ENCODE results near the gene PCK1. TPM values are rescaled to one million over a fixed set of nuclear protein-coding genes. Genes with fewer than 3 reads are reported as not detected.

The PCK1 gene
- total and polyA plus RNA-seq, 4 donors: 8.9 to 532 (median 314) TPM

DNA sequence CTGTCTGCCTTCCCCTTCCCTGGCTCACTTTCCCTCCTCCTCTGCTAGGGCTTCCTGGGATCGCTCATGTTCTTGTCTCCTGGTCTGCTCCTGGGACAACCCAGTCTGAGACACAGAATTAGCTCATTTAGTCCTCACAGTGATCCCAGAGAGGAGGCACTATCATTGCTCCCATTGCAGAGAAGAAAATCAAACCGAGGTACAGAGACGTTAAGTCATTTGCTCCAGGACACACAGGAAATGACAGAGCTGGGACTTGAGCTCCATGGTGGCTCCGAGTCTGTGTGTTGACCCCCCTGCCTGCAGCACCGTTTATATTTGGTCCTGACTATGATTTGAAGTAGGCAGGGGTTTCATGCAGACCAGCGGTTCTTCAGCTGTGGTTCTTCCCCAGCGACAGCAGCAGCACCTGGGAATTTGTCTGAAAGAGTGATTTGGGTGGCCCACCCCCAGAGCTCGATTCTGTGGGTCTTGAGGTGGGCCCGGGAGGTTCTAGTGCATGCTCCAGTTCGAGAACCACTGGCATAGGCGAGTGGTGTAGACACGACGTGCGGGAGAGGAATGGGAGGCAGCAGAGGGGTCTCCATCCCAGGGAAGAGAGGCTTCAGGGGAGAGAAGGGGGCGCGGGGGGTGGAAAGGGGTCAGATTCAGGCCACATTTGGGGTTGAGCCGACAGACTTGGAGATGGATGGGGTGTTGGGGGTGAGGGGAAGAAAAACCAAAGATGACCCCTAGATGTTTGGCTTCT, 24.7 kb downstream of the PCK1 start:
- Histone ChIP-seq H3K4me1 (ENCODE audit: control insufficient read depth in 4 of 4, insufficient read depth in 4 of 4, low read length in 3 of 4) (peaks cover 23 to 54% (median 35%) of the 10 kb centered on the region in 4 donors), H3K27ac (ENCODE audit: low read depth in 1 of 2, low read length in 2 of 2) (peak overlapping the region; percentile 72 to 79), H3K36me3 (ENCODE audit: control insufficient read depth in 4 of 4, insufficient read depth in 3 of 4, low read depth in 1 of 4, low read length in 3 of 4) (no peaks in the 10 kb centered on the region), H3K9ac (ENCODE audit: low read depth in 1 of 2, low read length in 2 of 2) (peak overlapping the region in 1 of 2 donors; percentile 57), H3K4me3 (ENCODE audit: low read depth in 1 of 3, low read length in 3 of 3) (no peak overlapping the region), H3K27me3 (ENCODE audit: control insufficient read depth in 4 of 4, insufficient read depth in 4 of 4, low read length in 3 of 4) (no peaks in the 10 kb centered on the region), H3K9me3 (ENCODE audit: control insufficient read depth in 4 of 4, low read length in 3 of 4) (no peaks in the 10 kb centered on the region)
- DNase-seq (ENCODE audit: low spot score): no peak
- WGBS: 84% methylated on average over 17 of the region's 17 CpGs
- TF ChIP-seq TAF1 (conservative IDR thresholded peaks at IDR 0.05): no peak
- TF ChIP-seq JUND (IDR thresholded peaks at IDR 0.05): no peak
- no peak for TF ChIP-seq RXRA (IDR thresholded peaks at IDR 0.05)
- no peak for TF ChIP-seq FOXA1 (IDR thresholded peaks at IDR 0.05)
- no peak for TF ChIP-seq EGR1 (IDR thresholded peaks at IDR 0.05; ENCODE audit: low read depth in 2 of 2)
- TF ChIP-seq NR2F2 (IDR thresholded peaks at IDR 0.05): no peak

DNA sequence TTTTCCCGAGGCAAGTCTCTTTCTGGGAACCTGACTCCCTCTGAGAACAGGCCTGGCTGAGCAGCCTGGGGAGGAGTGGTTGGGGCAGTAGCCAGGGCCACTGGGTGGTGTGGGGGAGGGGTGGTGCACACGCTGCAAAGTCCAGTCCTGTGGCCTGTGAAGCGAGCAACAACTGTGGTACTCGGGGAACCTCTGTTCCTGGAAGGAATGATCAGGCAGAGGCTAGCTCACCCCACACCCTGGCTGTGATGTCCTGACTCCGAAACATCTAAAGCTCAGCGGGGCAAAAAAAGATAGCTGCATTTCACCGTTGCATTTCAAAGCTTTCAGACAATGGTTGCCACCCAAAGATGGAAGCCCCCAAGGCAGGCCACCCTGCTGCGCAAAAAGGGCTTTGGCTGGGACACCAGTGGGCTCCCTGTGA, 25.5 kb downstream of the PCK1 start:
- Histone ChIP-seq H3K36me3 (ENCODE audit: control insufficient read depth in 4 of 4, insufficient read depth in 3 of 4, low read depth in 1 of 4, low read length in 3 of 4) (no peaks in the 10 kb centered on the region), H3K27ac (ENCODE audit: low read depth in 1 of 2, low read length in 2 of 2) (peak overlapping the region; percentile 72 to 79), H3K9ac (ENCODE audit: low read depth in 1 of 2, low read length in 2 of 2) (peak overlapping the region in 1 of 2 donors; percentile 23), H3K9me3 (ENCODE audit: control insufficient read depth in 4 of 4, low read length in 3 of 4) (no peaks in the 10 kb centered on the region), H3K27me3 (ENCODE audit: control insufficient read depth in 4 of 4, insufficient read depth in 4 of 4, low read length in 3 of 4) (no peaks in the 10 kb centered on the region), H3K4me1 (ENCODE audit: control insufficient read depth in 4 of 4, insufficient read depth in 4 of 4, low read length in 3 of 4) (peaks cover 23 to 58% (median 38%) of the 10 kb centered on the region in 4 donors), H3K4me3 (ENCODE audit: low read depth in 1 of 3, low read length in 3 of 3) (no peak overlapping the region)
- DNase-seq (ENCODE audit: low spot score): peak; percentile 69
- WGBS: 33% methylated on average over 8 of the region's 8 CpGs
- TF ChIP-seq YY1 (IDR thresholded peaks at IDR 0.05): peak; percentile 68
- peak in 1 of 2 donors; percentile 54 for TF ChIP-seq JUND (IDR thresholded peaks at IDR 0.05)
- TF ChIP-seq FOXA2 (IDR thresholded peaks at IDR 0.05): peak; percentile 19
- TF ChIP-seq SP1 (IDR thresholded peaks at IDR 0.05): peak; percentile 96
- TF ChIP-seq, protein P1, sequence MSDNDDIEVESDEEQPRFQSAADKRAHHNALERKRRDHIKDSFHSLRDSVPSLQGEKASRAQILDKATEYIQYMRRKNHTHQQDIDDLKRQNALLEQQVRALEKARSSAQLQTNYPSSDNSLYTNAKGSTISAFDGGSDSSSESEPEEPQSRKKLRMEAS (IDR thresholded peaks at IDR 0.05): peak; percentile 57
- TF ChIP-seq NR2F2 (IDR thresholded peaks at IDR 0.05): no peak
- TF ChIP-seq HNF4A (conservative IDR thresholded peaks at IDR 0.05): peak; percentile 95 to 98
- peak in 1 of 2 donors; percentile 52 for TF ChIP-seq EGR1 (IDR thresholded peaks at IDR 0.05; ENCODE audit: low read depth in 2 of 2)
- TF ChIP-seq TAF1 (conservative IDR thresholded peaks at IDR 0.05): peak; percentile 23
- peak; percentile 94 to 98 for TF ChIP-seq RXRA (IDR thresholded peaks at IDR 0.05)
- TF ChIP-seq, protein P2, sequence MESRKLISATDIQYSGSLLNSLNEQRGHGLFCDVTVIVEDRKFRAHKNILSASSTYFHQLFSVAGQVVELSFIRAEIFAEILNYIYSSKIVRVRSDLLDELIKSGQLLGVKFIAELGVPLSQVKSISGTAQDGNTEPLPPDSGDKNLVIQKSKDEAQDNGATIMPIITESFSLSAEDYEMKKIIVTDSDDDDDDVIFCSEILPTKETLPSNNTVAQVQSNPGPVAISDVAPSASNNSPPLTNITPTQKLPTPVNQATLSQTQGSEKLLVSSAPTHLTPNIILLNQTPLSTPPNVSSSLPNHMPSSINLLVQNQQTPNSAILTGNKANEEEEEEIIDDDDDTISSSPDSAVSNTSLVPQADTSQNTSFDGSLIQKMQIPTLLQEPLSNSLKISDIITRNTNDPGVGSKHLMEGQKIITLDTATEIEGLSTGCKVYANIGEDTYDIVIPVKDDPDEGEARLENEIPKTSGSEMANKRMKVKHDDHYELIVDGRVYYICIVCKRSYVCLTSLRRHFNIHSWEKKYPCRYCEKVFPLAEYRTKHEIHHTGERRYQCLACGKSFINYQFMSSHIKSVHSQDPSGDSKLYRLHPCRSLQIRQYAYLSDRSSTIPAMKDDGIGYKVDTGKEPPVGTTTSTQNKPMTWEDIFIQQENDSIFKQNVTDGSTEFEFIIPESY (IDR thresholded peaks at IDR 0.05): peak; percentile 78
- TF ChIP-seq, protein P3, sequence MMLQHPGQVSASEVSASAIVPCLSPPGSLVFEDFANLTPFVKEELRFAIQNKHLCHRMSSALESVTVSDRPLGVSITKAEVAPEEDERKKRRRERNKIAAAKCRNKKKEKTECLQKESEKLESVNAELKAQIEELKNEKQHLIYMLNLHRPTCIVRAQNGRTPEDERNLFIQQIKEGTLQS (IDR thresholded peaks at IDR 0.05): no peak
- no peak for TF ChIP-seq GABPA (IDR thresholded peaks at IDR 0.05 in 1 of 2, conservative IDR thresholded peaks at IDR 0.05 in 1 of 2)
- TF ChIP-seq RAD21 (IDR thresholded peaks at IDR 0.05): peak; percentile 25 to 65
- TF ChIP-seq HNF4G (IDR thresholded peaks at IDR 0.05): peak; percentile 94
- TF ChIP-seq, protein P4, sequence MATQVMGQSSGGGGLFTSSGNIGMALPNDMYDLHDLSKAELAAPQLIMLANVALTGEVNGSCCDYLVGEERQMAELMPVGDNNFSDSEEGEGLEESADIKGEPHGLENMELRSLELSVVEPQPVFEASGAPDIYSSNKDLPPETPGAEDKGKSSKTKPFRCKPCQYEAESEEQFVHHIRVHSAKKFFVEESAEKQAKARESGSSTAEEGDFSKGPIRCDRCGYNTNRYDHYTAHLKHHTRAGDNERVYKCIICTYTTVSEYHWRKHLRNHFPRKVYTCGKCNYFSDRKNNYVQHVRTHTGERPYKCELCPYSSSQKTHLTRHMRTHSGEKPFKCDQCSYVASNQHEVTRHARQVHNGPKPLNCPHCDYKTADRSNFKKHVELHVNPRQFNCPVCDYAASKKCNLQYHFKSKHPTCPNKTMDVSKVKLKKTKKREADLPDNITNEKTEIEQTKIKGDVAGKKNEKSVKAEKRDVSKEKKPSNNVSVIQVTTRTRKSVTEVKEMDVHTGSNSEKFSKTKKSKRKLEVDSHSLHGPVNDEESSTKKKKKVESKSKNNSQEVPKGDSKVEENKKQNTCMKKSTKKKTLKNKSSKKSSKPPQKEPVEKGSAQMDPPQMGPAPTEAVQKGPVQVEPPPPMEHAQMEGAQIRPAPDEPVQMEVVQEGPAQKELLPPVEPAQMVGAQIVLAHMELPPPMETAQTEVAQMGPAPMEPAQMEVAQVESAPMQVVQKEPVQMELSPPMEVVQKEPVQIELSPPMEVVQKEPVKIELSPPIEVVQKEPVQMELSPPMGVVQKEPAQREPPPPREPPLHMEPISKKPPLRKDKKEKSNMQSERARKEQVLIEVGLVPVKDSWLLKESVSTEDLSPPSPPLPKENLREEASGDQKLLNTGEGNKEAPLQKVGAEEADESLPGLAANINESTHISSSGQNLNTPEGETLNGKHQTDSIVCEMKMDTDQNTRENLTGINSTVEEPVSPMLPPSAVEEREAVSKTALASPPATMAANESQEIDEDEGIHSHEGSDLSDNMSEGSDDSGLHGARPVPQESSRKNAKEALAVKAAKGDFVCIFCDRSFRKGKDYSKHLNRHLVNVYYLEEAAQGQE (IDR thresholded peaks at IDR 0.05): peak; percentile 55
- TF ChIP-seq, protein P5, sequence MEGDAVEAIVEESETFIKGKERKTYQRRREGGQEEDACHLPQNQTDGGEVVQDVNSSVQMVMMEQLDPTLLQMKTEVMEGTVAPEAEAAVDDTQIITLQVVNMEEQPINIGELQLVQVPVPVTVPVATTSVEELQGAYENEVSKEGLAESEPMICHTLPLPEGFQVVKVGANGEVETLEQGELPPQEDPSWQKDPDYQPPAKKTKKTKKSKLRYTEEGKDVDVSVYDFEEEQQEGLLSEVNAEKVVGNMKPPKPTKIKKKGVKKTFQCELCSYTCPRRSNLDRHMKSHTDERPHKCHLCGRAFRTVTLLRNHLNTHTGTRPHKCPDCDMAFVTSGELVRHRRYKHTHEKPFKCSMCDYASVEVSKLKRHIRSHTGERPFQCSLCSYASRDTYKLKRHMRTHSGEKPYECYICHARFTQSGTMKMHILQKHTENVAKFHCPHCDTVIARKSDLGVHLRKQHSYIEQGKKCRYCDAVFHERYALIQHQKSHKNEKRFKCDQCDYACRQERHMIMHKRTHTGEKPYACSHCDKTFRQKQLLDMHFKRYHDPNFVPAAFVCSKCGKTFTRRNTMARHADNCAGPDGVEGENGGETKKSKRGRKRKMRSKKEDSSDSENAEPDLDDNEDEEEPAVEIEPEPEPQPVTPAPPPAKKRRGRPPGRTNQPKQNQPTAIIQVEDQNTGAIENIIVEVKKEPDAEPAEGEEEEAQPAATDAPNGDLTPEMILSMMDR (IDR thresholded peaks at IDR 0.05; ENCODE audit: low read depth, low read length, missing input control): no peak
- no peak for TF ChIP-seq FOXA1 (IDR thresholded peaks at IDR 0.05)
